SK-N-MC (cell line): Measurements from ENCODE around the gene SCN4A.

Experiments used
- EZH2 ChIP-seq: fragments of 200-600 bp; sonication (generic); IDR thresholded peaks from one replicate; pipeline ENCODE4 v1.6.1; 2017; ENCODE audit warnings: antibody characterized with exemption
- FOXP2 ChIP-seq: optimal IDR thresholded peaks from 2 replicates; pipeline ENCODE3; 2011; ENCODE audit warnings: mild to moderate bottlenecking, moderate library complexity; ENCODE audit not compliant: insufficient read depth; ENCODE audit errors: extremely low read length, control extremely low read depth
- POLR2AphosphoS5 ChIP-seq: IDR thresholded peaks from 2 replicates; pipeline ENCODE4 v1.6.1; 2012; ENCODE audit warnings: mild to moderate bottlenecking, low read depth, low read length, borderline replicate concordance

DNA sequence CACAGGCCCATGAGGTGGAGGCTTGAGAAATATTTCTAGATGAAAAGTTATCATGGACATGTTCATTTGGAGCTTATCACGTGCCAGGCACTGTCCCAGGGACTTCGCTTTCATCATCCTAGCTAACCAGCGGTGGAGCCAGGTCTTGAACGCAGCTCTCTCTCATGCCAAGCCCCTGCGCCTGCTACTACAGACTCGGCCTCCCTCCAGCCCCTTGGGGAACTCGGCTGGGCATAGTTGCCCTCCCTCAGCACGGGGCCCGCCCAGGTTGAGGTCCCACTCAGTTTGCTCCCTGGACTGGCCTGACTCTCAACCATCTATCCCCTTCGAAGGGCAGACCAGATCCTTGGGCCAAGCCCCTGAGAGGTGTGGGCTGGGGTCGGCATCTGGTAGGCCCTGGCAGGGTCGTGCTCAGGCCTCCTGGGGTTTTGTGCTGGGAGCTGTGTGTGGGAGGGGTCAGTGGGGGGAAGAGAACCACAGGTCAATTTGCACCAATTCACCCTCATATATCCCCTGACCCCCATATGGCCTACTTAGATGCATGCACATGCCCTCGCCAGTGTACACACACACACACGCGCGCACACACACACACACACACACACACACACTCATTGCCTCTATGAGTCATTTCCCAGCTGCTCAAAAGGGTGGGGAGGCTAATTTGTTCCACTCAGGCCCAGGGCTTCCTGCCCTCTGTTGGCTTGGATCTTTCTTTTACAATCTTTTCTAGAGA, 12.1 kb upstream of the SCN4A start:
- TF ChIP-seq POLR2AphosphoS5, result no peak
- no peak for TF ChIP-seq EZH2
- no peak for TF ChIP-seq FOXP2
